Fibroblast of lung (primary cell): Measurements from ENCODE around the gene TBCC. TPM values are rescaled to one million over a fixed set of nuclear protein-coding genes. Genes with fewer than 3 reads are reported as not detected.
"Not testable (repeated sequence)": the region's sequence is repeated elsewhere in the genome, so short reads cannot be mapped to it uniquely, and the experiment has no call there.

Experiments used
- DNase-seq, 2 donors: peaks; one replicate each; pipeline versions ENCODE4 v3.0.0 to v3.0.0-alpha.2; 2010; ENCODE audit warnings: low read depth in 2 of 2
- H2AFZ ChIP-seq: 2 replicates; pipeline ENCODE4 v1.5.1; 2012; ENCODE audit warnings: low read length, control low read depth, inconsistent platforms
- H3K27ac ChIP-seq: 2 replicates; pipeline ENCODE4 v1.5.1; 2011; ENCODE audit warnings: low read length, control low read depth; ENCODE audit not compliant: insufficient read depth
- H3K27me3 ChIP-seq: 2 replicates; pipeline ENCODE4 v1.5.1; 2011; ENCODE audit warnings: mild to moderate bottlenecking, low read length; ENCODE audit not compliant: control insufficient read depth, insufficient read depth
- H3K36me3 ChIP-seq: 2 replicates; pipeline ENCODE4 v1.5.1; 2011; ENCODE audit warnings: low read length; ENCODE audit not compliant: control insufficient read depth, insufficient read depth
- H3K4me1 ChIP-seq: 2 replicates; pipeline ENCODE4 v1.5.1; 2011; ENCODE audit warnings: low read length; ENCODE audit not compliant: control insufficient read depth, insufficient read depth; ENCODE audit errors: extremely low read depth
- H3K4me2 ChIP-seq: 2 replicates; pipeline ENCODE4 v1.5.1; 2011; ENCODE audit warnings: low read length, control low read depth; ENCODE audit not compliant: insufficient read depth; ENCODE audit errors: extremely low read depth
- H3K4me3 ChIP-seq, 4 experiments: fragments of 200-600 bp in 1 of 4; sonication (generic) in 1 of 4; replicated peaks in 1 of 4; 2 replicates each; pipeline ENCODE4 v1.5.1; 2011 to 2016; ENCODE audit warnings: low read length in 4 of 4, low read depth in 3 of 4, mild to moderate bottlenecking in 3 of 4, control low read depth in 2 of 4, inconsistent platforms in 1 of 4, mixed read lengths in 1 of 4; ENCODE audit not compliant: insufficient read depth in 1 of 4; ENCODE audit errors: control extremely low read depth in 1 of 4
- H3K79me2 ChIP-seq: 2 replicates; pipeline ENCODE4 v1.5.1; 2012; ENCODE audit warnings: mild to moderate bottlenecking, low read length, inconsistent platforms; ENCODE audit not compliant: control insufficient read depth, insufficient read depth
- H3K9ac ChIP-seq: 2 replicates; pipeline ENCODE4 v1.5.1; 2011; ENCODE audit warnings: mild to moderate bottlenecking, low read length, control low read depth; ENCODE audit not compliant: insufficient read depth
- H3K9me3 ChIP-seq: 2 replicates; pipeline ENCODE4 v1.5.1; 2012; ENCODE audit warnings: low read depth, low read length; ENCODE audit not compliant: control insufficient read depth, insufficient read depth
- H4K20me1 ChIP-seq: 2 replicates; pipeline ENCODE4 v1.5.1; 2011; ENCODE audit warnings: low read length; ENCODE audit not compliant: control insufficient read depth, insufficient read depth; ENCODE audit errors: extremely low read depth
- EZH2 ChIP-seq: IDR thresholded peaks from 2 replicates; pipeline ENCODE4 v1.5.1; 2012; ENCODE audit warnings: low read length, control low read depth, mild to moderate bottlenecking; ENCODE audit errors: missing control alignments
- polyA plus RNA-seq, 2 donors: library from polyadenylated mRNA; depleted of rRNA in 1 of 2; stranded (reverse) in 1 of 2; unstranded in 1 of 2; fragments of >200 nt; gene quantifications; 2 replicates each; pipeline ENCODE4 v1.2.1, GENCODE V29; 2011 to 2012; ENCODE audit warnings: missing spikeins in 1 of 2
- total RNA-seq: library from RNA; depleted of rRNA; stranded (reverse); fragments of >200 nt; gene quantifications from 2 replicates; pipeline ENCODE4 v1.2.1, GENCODE V29; 2014
- TF ChIP-seq, protein P1 (sequence below), 2 donors: IDR thresholded peaks in 1 of 2; conservative IDR thresholded peaks in 1 of 2; 1 replicate in 1 of 2; 2 replicates in 1 of 2; pipeline ENCODE4 v1.5.1; 2011 to 2012; ENCODE audit warnings: low read length in 2 of 2, control low read depth in 1 of 2, inconsistent platforms in 1 of 2, low read depth in 1 of 2, mild to moderate bottlenecking in 1 of 2

Gene TBCC
- total and polyA plus RNA-seq, 2 donors (not counting 1 experiment from before 2014, with no cell fraction given), result 18.2 to 50.0 TPM

GRCh38 chr6:42777126-42777822 lies 31.4 kb upstream of the TBCC start:
- no peaks in the 10 kb centered on the region for H3K79me2 ChIP-seq
- no peaks in the 10 kb centered on the region for H4K20me1 ChIP-seq
- DNase-seq, result peak; percentile 59 to 60
- no peaks in the 10 kb centered on the region for H3K9me3 ChIP-seq
- no peak overlapping the region for H3K4me3 ChIP-seq
- TF ChIP-seq EZH2, result no peak
- TF ChIP-seq, protein P1, sequence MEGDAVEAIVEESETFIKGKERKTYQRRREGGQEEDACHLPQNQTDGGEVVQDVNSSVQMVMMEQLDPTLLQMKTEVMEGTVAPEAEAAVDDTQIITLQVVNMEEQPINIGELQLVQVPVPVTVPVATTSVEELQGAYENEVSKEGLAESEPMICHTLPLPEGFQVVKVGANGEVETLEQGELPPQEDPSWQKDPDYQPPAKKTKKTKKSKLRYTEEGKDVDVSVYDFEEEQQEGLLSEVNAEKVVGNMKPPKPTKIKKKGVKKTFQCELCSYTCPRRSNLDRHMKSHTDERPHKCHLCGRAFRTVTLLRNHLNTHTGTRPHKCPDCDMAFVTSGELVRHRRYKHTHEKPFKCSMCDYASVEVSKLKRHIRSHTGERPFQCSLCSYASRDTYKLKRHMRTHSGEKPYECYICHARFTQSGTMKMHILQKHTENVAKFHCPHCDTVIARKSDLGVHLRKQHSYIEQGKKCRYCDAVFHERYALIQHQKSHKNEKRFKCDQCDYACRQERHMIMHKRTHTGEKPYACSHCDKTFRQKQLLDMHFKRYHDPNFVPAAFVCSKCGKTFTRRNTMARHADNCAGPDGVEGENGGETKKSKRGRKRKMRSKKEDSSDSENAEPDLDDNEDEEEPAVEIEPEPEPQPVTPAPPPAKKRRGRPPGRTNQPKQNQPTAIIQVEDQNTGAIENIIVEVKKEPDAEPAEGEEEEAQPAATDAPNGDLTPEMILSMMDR (conservative IDR thresholded peaks at IDR 0.05 in 1 of 2, IDR thresholded peaks at IDR 0.05 in 1 of 2; ENCODE audit: low read depth in 1 of 2, low read length in 2 of 2), result no peak
- H3K27me3 ChIP-seq, result no peaks in the 10 kb centered on the region
- no peak overlapping the region for H3K9ac ChIP-seq
- H3K4me2 ChIP-seq, result no peak overlapping the region
- no peaks in the 10 kb centered on the region for H3K36me3 ChIP-seq
- no peak overlapping the region for H2AFZ ChIP-seq
- no peak overlapping the region for H3K27ac ChIP-seq
- no peaks in the 10 kb centered on the region for H3K4me1 ChIP-seq

- not testable (repeated sequence) for H2AFZ ChIP-seq, H3K9me3 ChIP-seq, H3K27ac ChIP-seq, H3K36me3 ChIP-seq, H4K20me1 ChIP-seq, H3K9ac ChIP-seq, H3K4me1 ChIP-seq, H3K4me2 ChIP-seq, DNase-seq, H3K4me3 ChIP-seq, H3K79me2 ChIP-seq, H3K27me3 ChIP-seq
These were observed 29.1 kb upstream of the TBCC start for GRCh38 chr6:42774821-42775487.

- Histone ChIP-seq H2AFZ (no peak overlapping the region), H3K4me3 (no peak overlapping the region), H3K4me1 (no peaks in the 10 kb centered on the region), H3K79me2 (no peaks in the 10 kb centered on the region), H3K36me3 (no peaks in the 10 kb centered on the region), H3K27me3 (no peaks in the 10 kb centered on the region), H3K27ac (no peak overlapping the region), H3K4me2 (no peak overlapping the region), H4K20me1 (no peaks in the 10 kb centered on the region), H3K9me3 (no peaks in the 10 kb centered on the region), H3K9ac (no peak overlapping the region)
- DNase-seq, result no peak
- TF ChIP-seq, protein P1 (conservative IDR thresholded peaks at IDR 0.05 in 1 of 2, IDR thresholded peaks at IDR 0.05 in 1 of 2; ENCODE audit: low read depth in 1 of 2, low read length in 2 of 2), result no peak
- TF ChIP-seq EZH2, result no peak
These were observed 28.3 kb upstream of the TBCC start for GRCh38 chr6:42774201-42774600.
